Urothelium cell line (cell line): ENCODE results near the gene CSMD2.

Experiments used
- DNase-seq: peaks from one replicate; pipeline ENCODE4 v3.0.0; 2011; ENCODE audit warnings: low spot score, mixed read lengths
- FAIRE-seq: peaks from 2 replicates; lab custom pipeline; 2011; peaks lifted over from hg19 to GRCh38; lab: Jason Lieb, UNC

The CSMD2 gene

GRCh38 chr1:34162852-34163766 is 1.9 kb downstream of the CSMD2 start:
- FAIRE-seq: peak; percentile 82

GRCh38 chr1:34156739-34157138 is 8.3 kb downstream of the CSMD2 start:
- DNase-seq (no peak), FAIRE-seq (no peak)

More at GRCh38 chr1:34162852-34163766, 1.9 kb downstream of the CSMD2 start:
- peak; percentile 90 for DNase-seq

- DNase-seq: no peak
- no peak for FAIRE-seq
These were observed 9.2 kb downstream of the CSMD2 start for GRCh38 chr1:34155860-34156259.

- FAIRE-seq (no peak), DNase-seq (no peak)
These were observed 11.8 kb downstream of the CSMD2 start for GRCh38 chr1:34153246-34153645.

DNA sequence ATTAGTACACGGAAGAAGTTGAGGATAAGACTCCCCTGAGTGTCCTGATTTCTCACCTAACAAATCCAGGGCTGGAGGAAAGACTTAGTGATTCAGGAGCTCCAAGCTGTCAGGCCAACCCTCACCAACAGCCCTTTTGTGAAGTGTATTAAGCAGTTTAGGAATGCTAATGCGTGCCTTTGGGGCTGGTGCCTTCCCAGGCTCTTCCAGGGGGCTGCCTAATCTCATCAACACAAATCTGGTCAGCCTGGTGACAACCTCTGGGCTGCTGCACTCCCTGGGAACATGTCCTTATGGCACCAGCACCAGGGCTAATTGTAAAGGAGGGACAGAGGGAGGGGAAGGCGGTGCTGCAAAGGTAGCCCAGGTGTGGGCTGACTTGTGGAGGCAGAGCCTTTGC is 15.5 kb downstream of the CSMD2 start:
- no peak for FAIRE-seq

GRCh38 chr1:34147301-34147700 is 17.7 kb downstream of the CSMD2 start:
- FAIRE-seq (no peak), DNase-seq (no peak)

More for the DNA sequence above, 15.5 kb downstream of the CSMD2 start:
- DNase-seq: no peak

- DNase-seq (no peak), FAIRE-seq (no peak)
These were observed 20.3 kb downstream of the CSMD2 start for GRCh38 chr1:34144766-34145165.

DNA sequence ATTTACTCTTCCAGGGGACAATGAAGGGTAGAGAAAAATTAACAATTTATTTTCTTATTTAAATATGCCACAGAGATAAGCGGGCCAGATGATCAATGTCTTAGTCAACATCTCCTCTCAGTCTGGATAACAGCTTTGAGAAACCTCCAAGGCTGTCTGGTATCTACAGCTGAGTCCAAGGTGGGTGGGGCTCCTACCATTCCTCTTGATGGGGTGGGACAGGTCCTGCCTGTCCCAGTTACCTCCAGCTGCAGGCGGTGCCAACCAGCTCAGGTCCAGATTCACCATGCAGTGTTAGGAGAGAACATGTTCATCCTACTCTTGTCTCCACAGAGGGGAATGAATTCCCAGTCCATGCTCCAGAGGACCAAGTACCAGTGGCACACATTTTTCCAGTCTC is 21.1 kb downstream of the CSMD2 start:
- DNase-seq (no peak), FAIRE-seq (no peak)

- no peak for DNase-seq
These were observed 24.9 kb downstream of the CSMD2 start for GRCh38 chr1:34140011-34140676.

DNA sequence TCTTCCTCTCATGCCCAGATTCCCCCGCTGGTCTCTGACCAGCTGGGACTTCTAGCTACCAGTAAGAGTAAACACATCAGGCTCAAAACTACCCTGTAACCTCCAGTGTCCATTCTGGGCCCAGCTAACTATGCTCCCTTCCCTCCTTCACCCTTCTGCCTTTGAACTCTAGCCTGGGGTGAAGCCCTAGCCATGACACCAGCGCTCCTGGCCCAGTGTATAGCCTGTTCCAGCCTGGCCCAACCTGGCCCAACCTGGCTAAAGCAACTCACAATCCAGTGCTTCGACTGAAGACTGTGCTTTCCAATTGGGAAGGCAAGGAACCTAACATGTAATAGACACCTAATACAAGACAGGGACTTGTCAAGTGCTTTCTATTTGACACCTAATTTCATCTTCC is 27.6 kb downstream of the CSMD2 start:
- FAIRE-seq: no peak
- DNase-seq: no peak

More at GRCh38 chr1:34140011-34140676, 24.9 kb downstream of the CSMD2 start:
- FAIRE-seq: no peak

DNA sequence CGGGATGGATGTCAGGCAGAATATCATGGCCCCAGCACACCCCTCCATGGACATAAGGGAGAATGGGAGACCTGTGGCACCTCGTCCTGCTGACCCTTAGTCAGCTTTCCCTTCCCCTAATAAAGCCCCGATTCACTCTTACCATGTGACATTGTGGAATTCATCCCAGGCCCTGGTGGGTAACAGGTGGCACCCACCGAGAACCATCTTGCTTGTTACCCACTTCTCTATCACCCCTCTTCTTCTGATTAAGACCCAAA is 32.9 kb downstream of the CSMD2 start:
- DNase-seq: no peak
- FAIRE-seq: no peak

GRCh38 chr1:34131396-34132160 is 33.5 kb downstream of the CSMD2 start:
- DNase-seq: no peak
- no peak for FAIRE-seq

DNA sequence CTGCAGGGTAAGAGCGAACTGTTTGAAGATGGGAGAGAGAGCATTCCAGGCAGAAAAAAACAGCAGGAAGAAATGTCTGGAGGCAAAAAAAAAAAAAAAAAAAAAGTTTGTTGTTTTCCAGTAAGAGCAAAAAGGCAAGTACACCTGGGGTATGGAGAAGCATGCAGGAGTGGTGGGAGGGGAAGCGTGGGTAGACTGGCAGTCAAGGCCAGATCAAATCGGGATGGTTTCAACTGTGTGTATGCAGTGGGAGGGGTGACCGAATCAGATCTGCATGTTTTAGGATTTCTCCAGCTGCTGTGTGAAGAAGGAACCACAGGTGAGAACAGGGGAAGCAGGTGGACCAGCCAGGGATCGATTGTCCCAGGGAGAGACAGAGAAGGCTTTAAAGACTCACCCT is 34.7 kb downstream of the CSMD2 start:
- FAIRE-seq (no peak), DNase-seq (no peak)

- DNase-seq (no peak), FAIRE-seq (no peak)
These were observed 35.4 kb downstream of the CSMD2 start for GRCh38 chr1:34129630-34130029.

DNA sequence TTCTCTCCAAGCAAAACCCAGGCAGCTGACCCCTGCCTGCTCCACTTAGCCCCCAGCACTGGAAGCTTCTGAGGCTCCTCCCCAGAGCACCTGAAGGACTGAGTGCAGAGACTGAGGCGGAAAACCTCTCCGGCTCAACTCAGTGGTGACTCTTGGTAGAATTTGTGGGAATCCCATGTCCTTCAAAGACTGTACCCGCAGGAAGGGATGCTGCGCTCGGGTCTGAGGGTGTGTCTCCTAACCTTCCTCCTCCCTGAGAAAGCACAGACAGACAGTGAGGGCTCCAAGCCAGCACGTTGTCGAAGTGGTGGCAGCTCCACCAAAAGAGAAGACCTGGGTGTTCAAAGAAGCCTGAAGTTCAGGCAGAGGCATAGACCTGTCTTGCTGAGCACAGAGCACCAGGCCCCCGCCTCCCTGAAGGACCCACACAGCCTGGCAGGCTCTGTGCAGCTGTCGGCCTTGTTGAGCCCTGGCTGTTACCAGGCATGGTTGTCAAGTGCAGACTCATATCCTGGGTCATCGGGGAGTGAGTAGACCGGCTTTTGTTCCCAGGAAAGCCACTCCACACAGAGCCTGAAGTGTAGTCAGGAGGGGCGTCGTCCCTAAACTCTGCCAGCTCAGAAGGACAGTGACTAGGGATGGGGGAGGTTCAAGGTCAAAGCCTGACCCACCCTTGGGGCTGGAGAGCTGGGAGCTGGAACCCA is 36.7 kb downstream of the CSMD2 start:
- FAIRE-seq: no peak

DNA sequence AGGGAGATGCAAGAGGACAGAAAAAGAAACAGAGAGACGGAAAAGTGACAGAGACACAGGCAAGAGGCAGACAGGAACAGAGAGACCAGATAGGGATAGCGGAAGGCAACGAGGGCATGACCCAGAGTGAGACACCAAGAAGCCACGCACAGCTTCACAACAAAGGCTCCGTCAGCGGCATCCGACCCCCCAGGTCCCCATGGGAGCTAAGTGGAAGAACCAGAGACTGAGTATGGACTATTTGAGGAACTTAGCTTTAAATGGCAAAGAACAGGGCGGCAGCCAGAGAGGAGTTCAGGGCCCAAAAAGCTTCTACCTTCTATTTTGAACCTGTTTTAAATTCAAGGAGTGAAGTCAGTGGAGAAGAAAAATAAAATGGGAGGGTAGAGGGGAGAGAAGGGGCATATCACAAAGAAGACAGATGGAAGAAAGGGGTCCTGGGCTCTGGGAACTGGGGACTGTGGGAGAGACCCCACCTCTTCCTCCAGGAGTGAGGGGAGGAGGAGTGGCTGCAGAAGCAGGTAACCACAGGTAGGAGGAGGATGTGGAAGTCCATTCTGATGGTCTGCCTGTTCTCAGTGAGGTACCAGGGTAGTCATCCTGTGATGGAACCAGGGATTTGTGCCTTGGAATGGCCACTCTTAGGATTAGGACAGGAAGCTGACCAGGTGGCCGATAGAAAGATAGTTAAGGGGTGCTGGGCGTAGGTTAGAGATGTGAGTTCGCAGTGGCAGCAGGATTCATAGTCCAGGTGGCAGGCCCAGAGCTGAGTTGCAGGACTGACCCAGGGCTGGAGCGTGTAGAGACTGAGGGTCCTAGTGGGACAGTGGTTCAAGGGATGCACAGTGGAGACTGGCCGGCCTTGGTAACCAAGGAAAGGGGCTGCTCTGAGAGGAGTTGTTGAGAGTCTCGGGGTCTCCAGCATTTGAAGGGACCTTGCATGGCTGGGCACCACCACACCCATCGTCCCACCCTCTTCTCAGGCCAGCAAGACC is 37.7 kb downstream of the CSMD2 start:
- DNase-seq (no peak), FAIRE-seq (no peak)

More for the DNA sequence above, 36.7 kb downstream of the CSMD2 start:
- no peak for DNase-seq

GRCh38 chr1:34126486-34126885 is 38.5 kb downstream of the CSMD2 start:
- FAIRE-seq: no peak
- DNase-seq: no peak

DNA sequence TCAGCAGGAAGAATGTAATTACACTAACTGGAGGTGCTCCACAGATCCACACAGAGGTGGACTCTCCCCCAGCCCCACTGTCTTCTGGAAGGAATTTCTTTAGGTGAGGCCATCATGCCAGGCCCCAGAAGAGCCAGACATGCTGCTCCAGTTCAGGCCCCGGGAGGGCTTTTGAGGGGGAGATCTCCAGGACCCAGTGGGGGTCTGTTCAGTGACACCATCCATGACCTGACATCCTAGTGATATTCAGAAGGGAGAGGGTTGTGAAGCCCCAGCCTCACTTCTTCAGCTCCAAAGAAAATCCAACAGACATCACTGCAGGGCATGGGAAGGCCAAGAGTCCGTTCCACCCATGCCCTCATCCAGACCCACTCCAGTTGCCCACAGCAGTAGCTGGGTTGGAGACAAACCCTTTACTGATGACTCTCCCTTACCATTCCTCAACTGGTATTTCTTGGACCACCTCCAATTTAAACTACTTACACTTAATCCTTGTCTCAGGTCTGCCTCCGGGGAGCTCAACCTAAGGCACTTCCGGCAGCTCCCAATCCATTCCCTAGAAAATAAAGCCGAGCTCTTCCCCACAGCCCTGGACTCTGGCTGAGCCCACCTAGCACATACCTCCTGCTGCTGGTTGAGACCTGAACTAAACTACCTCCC is 39.2 kb downstream of the CSMD2 start:
- FAIRE-seq (no peak), DNase-seq (no peak)
